Vagina (tissue), 2 donors: ENCODE data around the gene CMTM4. TPM values are rescaled to one million over a fixed set of nuclear protein-coding genes. Genes with fewer than 3 reads are reported as not detected.

Experiments used
- DNase-seq, 2 donors: peaks; one replicate each; pipeline ENCODE4 v3.0.0-alpha.2; 2017; ENCODE audit errors: extremely low spot score in 2 of 2
- H3K27ac ChIP-seq: fragments of 200-600 bp; sonication (generic); one replicate; pipeline ENCODE4 v1.5.1; 2019
- H3K27me3 ChIP-seq: fragments of 200-600 bp; sonication (generic); one replicate; pipeline ENCODE4 v1.5.1; 2019
- H3K36me3 ChIP-seq, 2 donors: fragments of 200-600 bp; sonication (generic); one replicate each; pipeline ENCODE4 v1.5.1; 2017 to 2019
- H3K4me1 ChIP-seq: fragments of 200-600 bp; sonication (generic); one replicate; pipeline ENCODE4 v1.5.1; 2019
- H3K4me3 ChIP-seq, 2 donors: fragments of 200-600 bp; sonication (generic); 1 replicate in 1 of 2; 2 replicates in 1 of 2; pipeline ENCODE4 v1.5.1; 2016 to 2019
- H3K9me3 ChIP-seq: fragments of 200-600 bp; sonication (generic); one replicate; pipeline ENCODE4 v1.5.1; 2019
- CTCF ChIP-seq, 3 experiments: fragments of 450-650 bp in 2 of 3; fragments of 200-600 bp in 1 of 3; sonication (generic) in 1 of 3; IDR thresholded peaks; one replicate each; pipeline ENCODE4 v1.5.1; 2017 to 2019; ENCODE audit warnings: antibody characterized with exemption in 3 of 3, mild to moderate bottlenecking in 2 of 3, moderate library complexity in 2 of 3
- POLR2A ChIP-seq, 2 donors: fragments of 450-650 bp; IDR thresholded peaks; one replicate each; pipeline ENCODE4 v1.6.1; 2017; ENCODE audit warnings: antibody characterized with exemption in 2 of 2, mild to moderate bottlenecking in 2 of 2, moderate library complexity in 2 of 2
- POLR2AphosphoS5 ChIP-seq, 2 donors: sonication (generic); formaldehyde crosslinking; IDR thresholded peaks; one replicate each; pipeline ENCODE4 v1.9.0; 2017; ENCODE audit warnings: antibody characterized with exemption in 2 of 2, mild to moderate bottlenecking in 2 of 2, low read depth in 1 of 2; ENCODE audit not compliant: insufficient read depth in 1 of 2
- intact Hi-C: fragments of 100-400 bp; cut with DNase I; formaldehyde crosslinking; loops from one replicate; pipeline ENCODE4 v1.15.1; 2023
- total RNA-seq: library from RNA; depleted of rRNA; stranded (reverse); fragments of >200 nt; gene quantifications from one replicate; pipeline ENCODE4 v1.2.3, GENCODE V29; 2016

Gene CMTM4
- total RNA-seq, 1 donor from 2014 or later, result 15.7 TPM

GRCh38 chr16:66640724-66641314, 55.7 kb downstream of the CMTM4 start:
- TF ChIP-seq POLR2AphosphoS5 (IDR thresholded peaks at IDR 0.05; ENCODE audit: insufficient read depth in 1 of 2, low read depth in 1 of 2) (no peak), CTCF (IDR thresholded peaks at IDR 0.05) (no peak), POLR2A (IDR thresholded peaks at IDR 0.05) (no peak)
- no peak overlapping the region for H3K27ac ChIP-seq
- no peaks in the 10 kb centered on the region for H3K27me3 ChIP-seq
- H3K36me3 ChIP-seq, result no peaks in the 10 kb centered on the region
- intact Hi-C loops, result no loop called here
- no peaks in the 10 kb centered on the region for H3K9me3 ChIP-seq
- H3K4me1 ChIP-seq, result no peaks in the 10 kb centered on the region
- DNase-seq, result no peak
- no peak overlapping the region for H3K4me3 ChIP-seq

GRCh38 chr16:66639091-66639885, 57.3 kb downstream of the CMTM4 start:
- intact Hi-C loops, result no loop called here
- no peak overlapping the region for H3K4me3 ChIP-seq
- H3K27ac ChIP-seq, result no peak overlapping the region
- H3K9me3 ChIP-seq, result no peaks in the 10 kb centered on the region
- DNase-seq, result no peak
- no peaks in the 10 kb centered on the region for H3K36me3 ChIP-seq
- no peak for TF ChIP-seq POLR2AphosphoS5 (IDR thresholded peaks at IDR 0.05; ENCODE audit: insufficient read depth in 1 of 2, low read depth in 1 of 2)
- TF ChIP-seq CTCF (IDR thresholded peaks at IDR 0.05), result no peak
- no peak for TF ChIP-seq POLR2A (IDR thresholded peaks at IDR 0.05)
- H3K27me3 ChIP-seq, result no peaks in the 10 kb centered on the region
- no peaks in the 10 kb centered on the region for H3K4me1 ChIP-seq

GRCh38 chr16:66637806-66638205, 58.7 kb downstream of the CMTM4 start:
- Histone ChIP-seq H3K27ac (no peak overlapping the region), H3K27me3 (no peaks in the 10 kb centered on the region), H3K4me1 (no peaks in the 10 kb centered on the region), H3K4me3 (no peak overlapping the region), H3K9me3 (no peaks in the 10 kb centered on the region), H3K36me3 (no peaks in the 10 kb centered on the region)
- DNase-seq, result no peak
- intact Hi-C loops, result no loop called here
- TF ChIP-seq CTCF (IDR thresholded peaks at IDR 0.05) (no peak), POLR2A (IDR thresholded peaks at IDR 0.05) (no peak), POLR2AphosphoS5 (IDR thresholded peaks at IDR 0.05; ENCODE audit: insufficient read depth in 1 of 2, low read depth in 1 of 2) (no peak)

GRCh38 chr16:66636199-66636598, 60.3 kb downstream of the CMTM4 start:
- TF ChIP-seq CTCF (IDR thresholded peaks at IDR 0.05), result no peak
- no peak for TF ChIP-seq POLR2AphosphoS5 (IDR thresholded peaks at IDR 0.05; ENCODE audit: insufficient read depth in 1 of 2, low read depth in 1 of 2)
- TF ChIP-seq POLR2A (IDR thresholded peaks at IDR 0.05), result no peak
- H3K36me3 ChIP-seq, result no peaks in the 10 kb centered on the region
- H3K27me3 ChIP-seq, result no peaks in the 10 kb centered on the region
- H3K27ac ChIP-seq, result no peak overlapping the region
- no peaks in the 10 kb centered on the region for H3K4me1 ChIP-seq
- no peak overlapping the region for H3K4me3 ChIP-seq
- no peaks in the 10 kb centered on the region for H3K9me3 ChIP-seq
- DNase-seq, result no peak
- intact Hi-C loops, result no loop called here

GRCh38 chr16:66635406-66635805, 61.1 kb downstream of the CMTM4 start:
- Histone ChIP-seq H3K4me3 (no peak overlapping the region), H3K9me3 (no peaks in the 10 kb centered on the region), H3K27ac (no peak overlapping the region), H3K36me3 (no peaks in the 10 kb centered on the region), H3K27me3 (no peaks in the 10 kb centered on the region), H3K4me1 (no peaks in the 10 kb centered on the region)
- intact Hi-C loops, result no loop called here
- TF ChIP-seq POLR2AphosphoS5 (IDR thresholded peaks at IDR 0.05; ENCODE audit: insufficient read depth in 1 of 2, low read depth in 1 of 2), result no peak
- TF ChIP-seq POLR2A (IDR thresholded peaks at IDR 0.05), result no peak
- TF ChIP-seq CTCF (IDR thresholded peaks at IDR 0.05), result no peak
- DNase-seq, result no peak
